NCI-H1694 (cell line): ENCODE measurements around the gene DOC2A.

Source experiments
- DNase-seq: peaks from one replicate; lab custom pipeline; 2025; lab: John Stamatoyannopoulos, UW

The DOC2A gene

GRCh38 chr16:29989111-29989858 is 21.5 kb downstream of the DOC2A start:
- DNase-seq: no peak

DNA sequence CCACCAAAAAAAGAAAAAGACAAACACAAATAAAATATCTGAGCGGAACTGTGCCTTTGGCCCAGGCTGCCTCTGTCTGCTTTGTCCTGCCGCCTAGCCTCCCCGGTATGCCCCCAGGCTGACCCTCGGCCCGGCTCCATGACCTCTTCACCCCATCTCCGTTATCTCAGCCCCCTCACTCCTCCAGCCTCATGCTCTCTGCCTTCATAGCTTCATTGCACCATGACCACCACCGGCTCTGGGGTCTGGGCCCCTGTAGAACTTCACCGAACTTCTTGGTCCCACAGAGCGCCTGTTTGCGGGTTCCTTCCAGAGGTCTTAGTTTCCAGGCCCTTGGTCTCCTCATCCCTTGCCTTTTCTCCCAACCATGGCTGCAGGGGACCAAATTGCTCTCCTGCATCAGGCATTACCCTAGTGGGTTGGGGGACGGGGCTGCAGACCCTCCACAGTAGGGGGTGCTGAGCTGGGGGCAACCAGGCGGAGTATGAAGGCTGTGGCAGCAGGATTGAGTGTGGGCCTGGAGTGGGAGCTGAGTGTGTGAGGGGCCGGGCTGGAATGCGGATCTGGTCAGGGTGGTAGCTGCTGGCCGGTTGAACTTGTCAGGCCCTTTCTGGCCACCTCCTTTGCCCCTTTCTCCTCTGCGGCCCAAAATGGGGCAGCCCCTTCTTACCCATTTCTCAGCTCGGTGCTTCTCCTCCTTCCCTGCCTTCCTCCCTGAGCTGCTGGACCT is 22.3 kb downstream of the DOC2A start:
- DNase-seq: no peak

- DNase-seq: no peak
These were observed 23.3 kb downstream of the DOC2A start for GRCh38 chr16:29987371-29988085.

DNA sequence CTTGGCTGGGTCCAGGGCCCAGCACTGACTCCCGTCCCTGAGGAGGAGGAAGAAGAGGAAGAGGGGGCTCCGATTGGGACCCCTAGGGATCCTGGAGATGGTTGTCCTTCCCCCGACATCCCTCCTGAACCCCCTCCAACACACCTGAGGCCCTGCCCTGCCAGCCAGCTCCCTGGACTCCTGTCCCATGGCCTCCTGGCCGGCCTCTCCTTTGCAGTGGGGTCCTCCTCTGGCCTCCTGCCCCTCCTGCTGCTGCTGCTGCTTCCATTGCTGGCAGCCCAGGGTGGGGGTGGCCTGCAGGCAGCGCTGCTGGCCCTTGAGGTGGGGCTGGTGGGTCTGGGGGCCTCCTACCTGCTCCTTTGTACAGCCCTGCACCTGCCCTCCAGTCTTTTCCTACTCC is 23.9 kb downstream of the DOC2A start:
- DNase-seq: no peak

DNA sequence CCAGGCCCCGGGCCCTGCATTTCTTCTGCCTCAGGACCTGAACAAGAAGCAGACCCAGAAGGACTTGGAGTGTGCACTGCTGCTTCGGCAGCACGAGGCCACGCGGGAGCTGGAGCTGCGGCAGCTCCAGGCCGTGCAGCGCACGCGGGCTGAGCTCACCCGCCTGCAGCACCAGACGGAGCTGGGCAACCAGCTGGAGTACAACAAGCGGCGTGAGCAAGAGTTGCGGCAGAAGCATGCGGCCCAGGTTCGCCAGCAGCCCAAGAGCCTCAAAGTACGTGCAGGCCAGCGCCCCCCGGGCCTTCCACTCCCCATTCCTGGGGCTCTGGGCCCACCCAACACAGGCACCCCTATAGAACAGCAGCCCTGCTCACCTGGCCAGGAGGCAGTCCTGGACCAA is 24.6 kb downstream of the DOC2A start:
- no peak for DNase-seq

DNA sequence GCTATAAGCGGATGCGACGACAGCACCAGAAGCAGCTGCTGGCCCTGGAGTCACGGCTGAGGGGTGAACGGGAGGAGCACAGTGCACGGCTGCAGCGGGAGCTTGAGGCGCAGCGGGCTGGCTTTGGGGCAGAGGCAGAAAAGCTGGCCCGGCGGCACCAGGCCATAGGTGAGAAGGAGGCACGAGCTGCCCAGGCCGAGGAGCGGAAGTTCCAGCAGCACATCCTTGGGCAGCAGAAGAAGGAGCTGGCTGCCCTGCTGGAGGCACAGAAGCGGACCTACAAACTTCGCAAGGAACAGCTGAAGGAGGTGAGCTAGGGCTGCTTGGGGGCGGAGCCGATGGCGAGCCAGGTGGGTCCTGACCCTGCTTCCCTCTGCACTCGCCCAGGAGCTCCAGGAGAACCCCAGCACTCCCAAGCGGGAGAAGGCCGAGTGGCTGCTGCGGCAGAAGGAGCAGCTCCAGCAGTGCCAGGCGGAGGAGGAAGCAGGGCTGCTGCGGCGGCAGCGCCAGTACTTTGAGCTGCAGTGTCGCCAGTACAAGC is 25.5 kb downstream of the DOC2A start:
- DNase-seq: no peak

DNA sequence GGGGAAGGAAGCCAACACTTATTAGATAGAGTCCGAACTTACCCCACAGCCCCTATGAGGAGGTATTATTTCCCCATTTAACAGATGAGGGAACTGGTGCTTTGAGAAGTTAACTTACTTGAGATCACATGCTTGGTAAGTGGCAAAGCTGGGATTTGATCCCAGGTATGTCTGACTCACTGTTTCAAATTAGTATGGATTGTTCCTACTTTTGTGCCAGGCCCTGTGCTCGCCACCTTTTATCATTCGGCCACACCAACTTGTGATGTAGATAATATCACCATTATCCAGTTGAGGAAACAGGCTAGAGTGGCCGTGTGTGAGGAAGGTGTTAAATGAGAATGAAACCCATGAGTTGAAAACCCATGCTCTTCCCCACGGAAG is 26.1 kb downstream of the DOC2A start:
- no peak for DNase-seq

GRCh38 chr16:29984137-29984763 is 26.6 kb downstream of the DOC2A start:
- no peak for DNase-seq

- no peak for DNase-seq
These were observed 27.2 kb downstream of the DOC2A start for GRCh38 chr16:29983420-29984136.

DNA sequence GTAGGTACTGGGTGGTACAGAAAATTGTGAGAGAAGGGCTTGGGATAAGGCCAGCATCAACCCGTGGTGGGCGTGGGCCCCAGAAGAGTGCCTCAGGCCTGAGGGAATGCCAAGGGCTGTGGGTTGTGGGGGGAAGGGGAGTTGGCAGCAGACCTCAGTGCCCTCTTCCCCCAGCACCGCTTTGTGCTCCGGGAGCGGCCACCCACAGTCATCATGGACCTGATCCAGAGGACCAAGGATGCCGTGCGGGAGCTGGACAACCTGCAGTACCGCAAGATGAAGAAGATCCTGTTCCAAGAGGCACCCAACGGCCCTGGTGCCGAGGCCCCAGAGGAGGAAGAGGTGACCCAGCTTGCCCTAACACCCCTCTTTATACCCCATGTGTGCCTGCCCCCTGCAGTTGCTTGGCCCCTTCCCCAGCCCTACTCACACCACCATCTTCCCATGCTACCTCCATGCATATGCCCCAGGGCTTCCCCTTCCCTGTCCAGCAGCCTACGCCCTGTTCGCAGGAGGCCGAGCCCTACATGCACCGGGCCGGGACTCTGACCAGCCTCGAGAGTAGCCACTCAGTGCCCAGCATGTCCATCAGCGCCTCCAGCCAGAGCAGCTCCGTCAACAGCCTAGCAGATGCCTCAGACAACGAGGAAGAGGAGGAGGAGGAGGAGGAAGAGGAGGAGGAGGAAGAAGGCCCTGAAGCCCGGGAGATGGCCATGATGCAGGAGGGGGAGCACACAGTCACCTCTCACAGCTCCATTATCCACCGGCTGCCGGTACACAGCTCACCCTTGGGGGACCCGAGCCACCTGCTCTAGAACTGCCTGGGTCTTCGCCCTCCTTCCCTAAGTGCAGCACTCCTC is 28.0 kb downstream of the DOC2A start:
- DNase-seq: no peak

DNA sequence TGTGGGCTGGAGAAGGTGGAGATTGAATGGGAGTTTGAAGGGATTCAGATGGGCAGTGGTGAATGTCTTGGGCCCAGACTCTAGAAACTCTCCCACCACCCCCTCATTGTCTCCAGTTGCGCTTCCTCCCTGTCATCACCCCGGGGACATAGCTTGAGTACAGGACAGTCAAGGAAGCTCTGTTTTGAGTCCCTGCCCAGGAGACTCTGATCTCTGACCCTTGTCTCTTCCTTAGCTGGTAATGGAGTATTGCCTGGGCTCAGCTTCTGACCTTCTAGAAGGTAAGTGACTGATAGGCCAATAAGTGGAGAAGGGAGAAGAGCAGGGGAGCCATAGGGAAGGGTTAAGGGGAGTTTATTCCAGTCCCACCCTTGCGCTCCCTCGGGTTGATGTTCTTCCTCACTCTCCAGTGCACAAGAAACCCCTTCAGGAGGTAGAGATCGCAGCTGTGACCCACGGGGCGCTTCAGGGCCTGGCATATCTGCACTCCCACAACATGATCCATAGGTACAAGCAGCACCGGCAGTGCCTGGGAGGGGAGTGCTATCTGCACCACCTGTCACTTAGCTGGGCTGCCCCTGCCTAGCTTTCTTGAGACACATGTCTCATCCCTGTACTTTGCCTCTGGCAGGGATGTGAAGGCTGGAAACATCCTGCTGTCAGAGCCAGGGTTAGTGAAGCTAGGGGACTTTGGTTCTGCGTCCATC is 32.1 kb downstream of the DOC2A start:
- DNase-seq: no peak

- no peak for DNase-seq
These were observed 32.7 kb downstream of the DOC2A start for GRCh38 chr16:29978081-29978480.

DNA sequence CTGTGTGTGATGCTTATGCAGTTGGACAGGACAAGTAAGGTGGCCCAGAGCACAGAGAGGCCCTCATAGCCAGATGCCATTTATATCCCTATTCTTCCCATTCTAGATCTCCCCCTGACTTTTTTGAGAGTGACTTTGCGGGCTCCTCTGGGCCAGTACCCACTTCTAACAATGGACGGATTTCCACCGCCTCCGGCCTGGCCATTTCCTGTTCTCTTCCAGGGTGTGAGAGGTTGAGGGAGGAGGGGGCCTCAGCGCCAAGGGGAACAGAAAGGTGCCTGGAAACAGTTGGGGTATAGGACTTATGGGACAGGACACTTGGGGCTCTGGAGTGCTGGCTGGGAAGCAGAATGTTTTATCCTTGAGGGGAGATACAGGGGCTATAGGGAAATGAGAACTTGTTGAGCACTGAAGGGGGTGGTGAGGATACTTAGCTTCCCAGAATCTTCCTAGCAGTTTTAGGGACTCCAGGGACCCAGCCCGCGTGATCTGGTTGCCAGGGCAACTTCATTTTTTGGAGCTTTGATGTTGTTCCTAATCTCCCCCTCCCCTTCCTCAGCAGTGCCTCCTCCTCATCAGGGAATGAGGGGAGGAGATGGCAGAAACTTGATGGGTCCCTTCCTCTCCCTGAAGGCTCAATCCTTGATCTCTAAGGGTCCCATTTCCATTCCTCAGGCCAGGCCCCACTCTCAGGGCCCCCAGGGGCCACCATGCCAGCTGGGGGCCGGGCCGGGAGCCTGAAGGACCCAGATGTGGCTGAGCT is 33.6 kb downstream of the DOC2A start:
- no peak for DNase-seq

DNA sequence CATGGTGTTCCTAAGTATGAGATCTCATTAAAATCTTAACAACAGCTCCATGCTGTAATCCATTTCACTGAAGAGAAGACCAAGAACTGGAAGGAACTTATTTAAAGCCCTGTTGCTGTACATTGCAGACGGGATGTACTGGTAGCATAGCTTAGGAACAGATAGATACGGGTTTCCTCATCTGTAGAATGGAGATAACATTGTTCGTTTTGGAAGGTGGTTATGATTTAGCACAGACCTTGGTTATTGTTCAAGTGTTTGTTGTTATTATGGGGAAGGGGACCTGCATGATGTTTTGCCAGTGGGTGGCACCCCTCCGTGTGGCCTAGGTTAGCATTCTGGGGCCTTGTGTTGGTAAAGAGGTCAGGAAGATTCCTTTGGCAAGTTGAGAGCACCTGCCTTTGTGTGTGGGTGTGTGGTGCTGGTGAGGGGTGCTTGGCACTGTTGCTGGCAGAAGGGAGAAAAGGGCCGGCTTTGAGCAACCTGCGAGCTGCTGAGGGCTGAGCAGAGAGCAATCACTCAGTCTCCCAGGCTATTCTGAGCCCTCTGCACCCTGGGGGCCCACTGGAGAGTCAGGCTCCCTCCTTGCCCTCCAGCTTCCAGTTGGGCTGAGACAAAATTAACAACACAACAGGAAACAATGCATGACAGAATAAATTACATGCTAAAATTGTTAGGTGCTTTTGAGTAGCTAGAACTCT is 34.9 kb downstream of the DOC2A start:
- no peak for DNase-seq

- no peak for DNase-seq
These were observed 35.7 kb downstream of the DOC2A start for GRCh38 chr16:29975134-29975538.

GRCh38 chr16:29974291-29975133 is 36.3 kb downstream of the DOC2A start:
- no peak for DNase-seq

GRCh38 chr16:29973384-29974246 is 37.2 kb downstream of the DOC2A start, which contains the start of gene TAOK2:
TAOK2 (plus strand) TSS chr16:29973868; CDS start chr16:29977773, 3,905 bp downstream.
- peak; percentile 90 for DNase-seq
